Measurements from ENCODE around the gene FHDC1.

Gene FHDC1

DNA sequence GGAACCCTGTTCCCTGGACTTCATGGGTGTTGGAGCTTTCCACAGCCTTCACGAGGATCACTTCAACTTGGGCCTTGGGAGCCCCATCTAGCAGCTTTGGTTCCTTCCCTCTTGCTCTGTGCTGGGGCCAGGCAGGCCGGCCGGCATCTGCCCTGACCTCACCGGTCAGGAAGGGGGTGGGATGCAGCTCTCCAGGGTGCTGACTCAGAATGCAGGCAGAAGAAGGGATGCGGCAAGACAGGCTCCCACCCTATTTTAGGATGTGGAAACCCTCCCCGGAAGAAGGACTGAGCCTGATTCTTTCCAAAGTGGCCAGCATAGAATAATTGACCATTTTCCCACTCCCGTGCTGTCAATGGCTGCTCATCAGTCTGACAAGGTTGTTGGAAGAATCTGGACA lies 47.1 kb downstream of the FHDC1 start:
- TF ChIP-seq, protein P1, sequence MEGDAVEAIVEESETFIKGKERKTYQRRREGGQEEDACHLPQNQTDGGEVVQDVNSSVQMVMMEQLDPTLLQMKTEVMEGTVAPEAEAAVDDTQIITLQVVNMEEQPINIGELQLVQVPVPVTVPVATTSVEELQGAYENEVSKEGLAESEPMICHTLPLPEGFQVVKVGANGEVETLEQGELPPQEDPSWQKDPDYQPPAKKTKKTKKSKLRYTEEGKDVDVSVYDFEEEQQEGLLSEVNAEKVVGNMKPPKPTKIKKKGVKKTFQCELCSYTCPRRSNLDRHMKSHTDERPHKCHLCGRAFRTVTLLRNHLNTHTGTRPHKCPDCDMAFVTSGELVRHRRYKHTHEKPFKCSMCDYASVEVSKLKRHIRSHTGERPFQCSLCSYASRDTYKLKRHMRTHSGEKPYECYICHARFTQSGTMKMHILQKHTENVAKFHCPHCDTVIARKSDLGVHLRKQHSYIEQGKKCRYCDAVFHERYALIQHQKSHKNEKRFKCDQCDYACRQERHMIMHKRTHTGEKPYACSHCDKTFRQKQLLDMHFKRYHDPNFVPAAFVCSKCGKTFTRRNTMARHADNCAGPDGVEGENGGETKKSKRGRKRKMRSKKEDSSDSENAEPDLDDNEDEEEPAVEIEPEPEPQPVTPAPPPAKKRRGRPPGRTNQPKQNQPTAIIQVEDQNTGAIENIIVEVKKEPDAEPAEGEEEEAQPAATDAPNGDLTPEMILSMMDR (IDR thresholded peaks at IDR 0.05; ENCODE audit: control insufficient read depth, insufficient read depth, low read depth, low read length, missing control alignments): no peak
- H3K4me3 ChIP-seq (ENCODE audit: control insufficient read depth, low read depth, low read length): no peak overlapping the region
- DNase-seq (ENCODE audit: low read depth): no peak

DNA sequence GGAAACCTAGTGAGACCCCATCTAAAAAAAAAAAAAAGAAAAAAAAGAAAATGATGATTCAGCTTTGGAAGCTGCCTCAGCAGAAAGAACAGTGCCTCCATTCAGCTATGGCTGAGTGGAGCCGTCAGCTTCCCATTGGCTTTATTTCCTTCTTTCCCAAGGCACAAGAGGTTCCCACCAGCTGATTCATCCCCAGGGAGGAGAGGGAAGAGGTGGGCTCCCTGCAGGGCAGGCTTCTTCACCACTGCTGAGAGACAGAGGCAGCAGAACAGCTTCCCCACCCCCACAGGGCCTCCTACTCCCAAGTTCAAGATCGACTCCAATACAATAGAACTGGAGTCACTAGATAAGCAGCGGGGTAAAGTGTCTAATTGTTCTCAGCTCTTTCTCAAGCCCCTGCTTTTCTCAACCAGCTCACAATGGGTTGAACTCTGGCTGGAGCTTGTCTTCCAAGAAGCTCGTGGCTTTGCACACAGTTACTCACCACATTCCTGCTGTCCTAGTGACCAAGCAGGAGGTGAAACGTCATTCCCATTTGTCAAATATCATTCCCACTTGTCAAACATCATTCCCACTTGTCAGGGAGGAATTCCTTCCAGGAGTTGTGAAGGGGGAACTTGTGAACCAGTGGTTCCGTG lies 47.8 kb downstream of the FHDC1 start:
- TF ChIP-seq, protein P1 (IDR thresholded peaks at IDR 0.05; ENCODE audit: control insufficient read depth, insufficient read depth, low read depth, low read length, missing control alignments): no peak
- H3K4me3 ChIP-seq (ENCODE audit: control insufficient read depth, low read depth, low read length): no peak overlapping the region
- DNase-seq (ENCODE audit: low read depth): peak; percentile 72

DNA sequence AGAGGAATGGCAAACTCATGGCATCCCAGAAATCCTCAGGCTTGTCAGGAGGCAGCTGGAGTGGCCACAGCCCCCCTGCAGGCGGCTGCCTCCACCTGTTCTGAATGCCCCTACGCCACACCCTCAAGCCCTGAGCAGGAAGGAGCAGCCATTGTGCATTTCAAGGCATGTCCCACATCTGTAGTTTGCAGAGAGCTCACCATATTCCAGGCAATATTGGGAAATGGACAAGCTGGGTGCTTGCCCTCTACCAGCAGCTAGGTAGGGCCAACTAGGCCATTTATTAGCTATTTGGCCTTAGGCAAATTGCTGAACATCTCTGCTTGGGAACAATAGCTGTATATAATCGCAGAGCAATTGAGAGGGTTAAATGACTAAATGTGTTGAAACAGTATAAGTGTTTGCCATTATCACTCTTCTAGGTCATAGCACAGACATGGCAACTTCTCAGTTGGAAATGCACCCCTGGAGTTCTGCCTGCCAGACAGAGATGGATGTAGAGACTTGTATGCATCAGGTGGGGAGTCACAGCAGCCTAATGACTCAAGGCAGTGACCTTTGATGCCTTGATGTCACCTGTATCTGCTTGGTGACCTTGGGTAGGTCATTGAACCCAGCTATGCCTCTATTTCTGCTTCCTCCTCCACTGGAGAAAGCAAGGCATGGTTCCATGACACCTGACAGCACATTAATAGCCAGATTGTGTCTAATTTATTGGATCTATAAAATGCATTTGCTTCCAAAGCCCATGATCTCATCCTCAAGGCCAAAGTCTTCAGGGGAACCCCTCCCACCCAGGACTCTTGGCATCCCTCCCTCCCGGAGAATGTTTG lies 52.8 kb downstream of the FHDC1 start:
- TF ChIP-seq, protein P1 (IDR thresholded peaks at IDR 0.05; ENCODE audit: control insufficient read depth, insufficient read depth, low read depth, low read length, missing control alignments): no peak
- H3K4me3 ChIP-seq (ENCODE audit: control insufficient read depth, low read depth, low read length): no peak overlapping the region
- no peak for DNase-seq (ENCODE audit: low read depth)

DNA sequence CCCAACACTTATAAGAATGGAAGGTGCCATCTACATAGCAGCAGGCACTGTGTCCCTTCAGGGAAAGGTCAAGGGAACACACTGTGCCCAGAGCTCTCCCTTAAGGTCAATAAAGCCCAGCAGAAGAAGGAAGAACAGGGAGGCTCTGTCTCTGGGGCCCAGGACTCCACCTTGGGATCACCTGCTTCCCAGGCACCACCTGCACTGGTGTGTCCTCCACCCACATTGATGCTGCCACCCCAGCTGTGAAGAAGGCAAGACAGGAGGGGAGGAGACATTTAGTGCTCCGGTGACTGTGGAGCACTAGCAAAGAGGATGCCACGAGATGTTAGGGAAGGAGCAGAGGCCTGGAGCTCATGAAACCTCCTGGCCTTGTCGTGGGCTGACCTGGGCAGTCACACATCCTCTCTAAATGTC lies 53.4 kb downstream of the FHDC1 start:
- no peak for DNase-seq (ENCODE audit: low read depth)
- no peak overlapping the region for H3K4me3 ChIP-seq (ENCODE audit: control insufficient read depth, low read depth, low read length)
- TF ChIP-seq, protein P1 (IDR thresholded peaks at IDR 0.05; ENCODE audit: control insufficient read depth, insufficient read depth, low read depth, low read length, missing control alignments): no peak

DNA sequence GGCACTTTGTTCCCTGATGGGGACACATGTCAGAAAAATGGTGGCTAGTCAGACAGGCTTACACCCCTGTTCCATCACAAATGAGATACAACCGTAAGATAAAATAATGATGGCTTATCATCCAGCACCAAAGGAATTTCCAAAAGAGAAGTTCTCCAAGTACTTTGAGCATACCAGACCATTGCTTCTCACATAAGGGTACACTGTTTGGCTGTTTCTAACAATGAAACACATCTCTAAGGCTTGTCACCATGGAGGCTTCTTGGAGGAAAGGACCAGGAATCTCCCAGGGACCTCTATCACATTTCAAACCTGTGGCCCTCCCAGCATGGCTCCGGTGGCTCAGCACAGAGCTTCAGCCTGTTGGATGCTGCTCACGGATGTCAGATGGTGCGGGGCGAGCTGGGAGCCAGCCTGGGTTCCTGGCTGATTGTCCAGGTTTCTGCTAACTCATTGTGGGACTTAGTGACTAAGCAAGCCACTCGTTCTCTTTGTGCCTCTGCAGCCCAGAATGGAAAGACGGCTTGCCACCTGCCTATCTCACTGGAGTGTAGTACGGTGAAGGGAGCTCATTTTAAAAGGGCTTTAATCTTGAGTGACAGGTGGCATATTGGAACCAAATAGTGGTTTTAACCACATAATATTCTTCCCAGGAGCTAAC lies 54.5 kb downstream of the FHDC1 start:
- DNase-seq (ENCODE audit: low read depth): no peak

DNA sequence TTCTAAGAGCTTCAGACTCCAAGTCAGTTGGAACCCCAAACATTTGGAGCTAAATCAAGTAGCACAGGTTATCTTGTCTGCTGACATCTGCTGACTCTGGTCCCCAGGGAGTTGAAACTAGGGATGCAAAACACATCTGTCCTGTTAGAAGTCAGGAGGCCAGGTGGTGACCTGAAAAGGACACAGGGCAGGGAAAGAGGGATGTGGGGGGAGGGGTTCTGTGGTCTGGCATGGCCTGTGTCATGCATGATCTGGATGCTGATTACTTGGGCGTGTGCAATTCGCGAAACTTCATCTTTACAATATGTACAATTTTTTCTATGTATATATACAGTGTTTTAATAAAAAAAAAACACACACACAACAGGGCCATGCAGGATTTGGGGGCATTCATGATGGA lies 55.3 kb downstream of the FHDC1 start:
- TF ChIP-seq, protein P1 (IDR thresholded peaks at IDR 0.05; ENCODE audit: control insufficient read depth, insufficient read depth, low read depth, low read length, missing control alignments): no peak
- DNase-seq (ENCODE audit: low read depth): no peak
- no peak overlapping the region for H3K4me3 ChIP-seq (ENCODE audit: control insufficient read depth, low read depth, low read length)

More for the DNA sequence above, 54.5 kb downstream of the FHDC1 start:
- no peak overlapping the region for H3K4me3 ChIP-seq (ENCODE audit: control insufficient read depth, low read depth, low read length)
- TF ChIP-seq, protein P1 (IDR thresholded peaks at IDR 0.05; ENCODE audit: control insufficient read depth, insufficient read depth, low read depth, low read length, missing control alignments): no peak

Data from AG09309 (cell line).